ENCODE measurements around the gene GPS1.

- TF ChIP-seq CTCF (IDR thresholded peaks at IDR 0.05) (no peak), POLR2AphosphoS5 (IDR thresholded peaks at IDR 0.05) (peak in 1 of 3 donors; percentile 13), POLR2A (IDR thresholded peaks at IDR 0.05) (no peak), EP300 (IDR thresholded peaks at IDR 0.05) (no peak)
These were observed 47.5 kb downstream of the GPS1 start for GRCh38 chr17:82098939-82099763.

All from suprapubic skin (tissue), 4 donors.